Muscle layer of colon (tissue), 2 donors: ENCODE data around the gene DUS2.
A peak's percentile ranks its signal among the peaks of the same experiment; 100 is the strongest.

Experiments
- H3K27ac ChIP-seq: one replicate; pipeline ENCODE4 v1.7.0; 2013; ENCODE audit warnings: low read depth, mild to moderate bottlenecking, low read length, moderate library complexity
- H3K27me3 ChIP-seq, 2 donors: one replicate each; pipeline ENCODE4 v1.7.0; 2013; ENCODE audit warnings: low read length in 2 of 2, mild to moderate bottlenecking in 2 of 2; ENCODE audit not compliant: insufficient read depth in 2 of 2, control insufficient read depth in 1 of 2
- H3K36me3 ChIP-seq: one replicate; pipeline ENCODE4 v1.7.0; 2013; ENCODE audit warnings: mild to moderate bottlenecking, low read length; ENCODE audit not compliant: insufficient read depth
- H3K4me1 ChIP-seq: one replicate; pipeline ENCODE4 v1.7.0; 2013; ENCODE audit warnings: mild to moderate bottlenecking, low read length; ENCODE audit not compliant: insufficient read depth
- H3K4me3 ChIP-seq, 2 donors: one replicate each; pipeline ENCODE4 v1.7.0; 2013; ENCODE audit warnings: low read length in 2 of 2, low read depth in 1 of 2, mild to moderate bottlenecking in 1 of 2, moderate library complexity in 1 of 2
- H3K9ac ChIP-seq: one replicate; pipeline ENCODE4 v1.7.0; 2013; ENCODE audit warnings: low read length
- H3K9me3 ChIP-seq: one replicate; pipeline ENCODE4 v1.7.0; 2013; ENCODE audit warnings: mild to moderate bottlenecking, low read length
- donor health status: abdominal sarcoma.
- donor health status: Adenocarcinoma of cecum.

DUS2 gene

DNA sequence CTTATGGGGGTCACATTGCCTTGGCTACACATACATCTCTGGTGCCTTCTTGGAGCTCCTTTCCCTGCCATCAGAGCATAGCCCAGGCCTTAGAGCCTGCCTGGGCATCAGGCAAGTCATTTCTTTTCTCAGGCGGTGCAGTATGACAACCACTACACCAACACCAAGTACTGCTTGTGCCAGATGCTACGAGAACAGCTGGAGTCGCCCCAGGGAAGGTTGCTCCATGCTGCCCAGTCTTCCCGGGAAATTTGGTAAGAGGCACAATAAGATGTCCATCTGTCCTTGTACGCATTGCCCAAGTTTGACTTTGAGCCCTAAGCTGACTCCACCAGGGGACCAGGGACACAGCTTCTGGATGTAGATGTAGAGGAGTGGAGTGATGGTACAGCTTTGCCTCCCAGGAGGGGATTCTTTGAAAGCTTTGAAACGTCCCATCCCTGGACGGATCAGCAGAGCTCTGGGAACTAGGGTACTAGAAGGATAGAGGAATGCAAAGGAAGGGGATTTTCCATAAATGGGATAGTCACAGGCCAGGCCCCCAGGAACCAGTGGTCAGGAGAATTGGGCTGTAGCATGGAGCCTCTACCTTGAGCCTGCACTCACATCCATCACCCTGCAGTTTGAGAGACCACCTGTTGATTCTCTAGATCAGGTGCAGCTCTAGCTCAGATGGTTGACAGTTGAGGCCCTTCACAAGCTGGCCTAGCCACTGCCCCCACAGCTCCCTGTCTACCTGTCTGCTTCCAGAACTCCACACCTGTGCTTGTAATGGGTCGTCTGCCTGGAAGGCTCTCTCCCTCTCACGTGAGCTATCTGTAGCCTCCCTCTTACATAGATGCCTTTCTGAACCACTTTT, 51.0 kb downstream of the DUS2 start:
- H3K27ac ChIP-seq: no peak overlapping the region

DNA sequence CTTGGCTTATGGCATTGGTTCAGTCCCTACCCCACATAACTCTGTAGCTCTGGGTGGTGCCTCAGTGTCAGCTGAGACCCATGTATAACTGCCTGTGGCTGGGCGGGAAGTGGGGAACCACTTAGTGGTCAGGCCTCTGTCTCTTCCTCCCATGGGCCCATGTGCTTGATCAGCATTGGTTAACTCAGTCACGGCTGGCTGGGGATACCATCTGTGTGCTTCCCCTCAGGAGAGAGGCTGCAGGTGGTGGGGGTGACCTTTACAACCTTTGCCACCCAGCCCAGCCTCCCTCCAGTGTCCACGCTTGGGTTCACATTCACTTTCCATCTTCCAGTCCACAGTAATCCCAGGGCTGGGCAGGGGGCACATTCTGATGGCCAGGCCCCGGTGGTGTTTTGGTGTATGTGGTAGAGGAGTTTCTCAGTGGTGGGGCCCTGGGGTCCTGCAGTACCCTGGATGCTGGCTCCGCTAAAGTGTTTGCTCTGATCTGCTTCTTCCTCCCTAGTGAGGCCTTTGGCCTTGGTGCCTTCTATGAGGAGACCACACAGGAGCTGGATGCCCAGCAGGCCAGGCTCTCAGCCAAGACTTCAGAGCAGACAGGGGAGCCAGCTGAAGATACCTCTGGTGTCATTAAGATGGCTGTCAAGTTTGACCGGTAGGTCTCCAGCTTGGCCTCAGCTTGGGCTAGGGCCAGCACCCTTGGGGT, 51.9 kb downstream of the DUS2 start:
- Histone ChIP-seq H3K4me1 (peaks cover 16% of the 10 kb centered on the region), H3K4me3 (no peak overlapping the region), H3K36me3 (peaks cover 52% of the 10 kb centered on the region), H3K27ac (no peak overlapping the region), H3K9ac (no peak overlapping the region), H3K27me3 (no peaks in the 10 kb centered on the region), H3K9me3 (no peaks in the 10 kb centered on the region)

More for the DNA sequence above, 51.0 kb downstream of the DUS2 start:
- Histone ChIP-seq H3K9me3 (no peaks in the 10 kb centered on the region), H3K4me3 (no peak overlapping the region), H3K36me3 (peaks cover 52% of the 10 kb centered on the region), H3K27me3 (no peaks in the 10 kb centered on the region), H3K4me1 (peaks cover 7% of the 10 kb centered on the region), H3K9ac (no peak overlapping the region)

DNA sequence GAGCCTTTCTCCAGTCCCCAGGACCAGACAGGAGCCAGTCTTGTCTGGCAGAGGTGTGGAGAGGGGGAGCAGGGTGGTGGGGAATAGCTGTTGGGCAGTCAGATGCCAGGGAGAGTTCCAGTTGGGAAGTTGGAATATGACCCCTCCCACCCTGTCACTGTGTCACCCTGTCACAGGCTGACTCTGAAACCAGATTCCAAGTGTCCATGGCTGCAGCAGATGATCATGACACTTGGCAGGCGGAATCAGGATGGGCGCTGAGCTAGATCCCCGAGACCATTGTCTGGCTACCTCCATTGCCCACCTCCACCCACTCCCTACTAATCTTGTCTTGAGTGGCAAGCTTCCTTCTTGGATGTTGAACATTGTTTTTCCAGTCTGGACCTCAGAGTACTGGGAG, 52.9 kb downstream of the DUS2 start:
- Histone ChIP-seq H3K4me1 (peaks cover 21% of the 10 kb centered on the region), H3K36me3 (peaks cover 46% of the 10 kb centered on the region), H3K9ac (no peak overlapping the region), H3K9me3 (no peaks in the 10 kb centered on the region), H3K27ac (no peak overlapping the region), H3K27me3 (no peaks in the 10 kb centered on the region), H3K4me3 (no peak overlapping the region)

DNA sequence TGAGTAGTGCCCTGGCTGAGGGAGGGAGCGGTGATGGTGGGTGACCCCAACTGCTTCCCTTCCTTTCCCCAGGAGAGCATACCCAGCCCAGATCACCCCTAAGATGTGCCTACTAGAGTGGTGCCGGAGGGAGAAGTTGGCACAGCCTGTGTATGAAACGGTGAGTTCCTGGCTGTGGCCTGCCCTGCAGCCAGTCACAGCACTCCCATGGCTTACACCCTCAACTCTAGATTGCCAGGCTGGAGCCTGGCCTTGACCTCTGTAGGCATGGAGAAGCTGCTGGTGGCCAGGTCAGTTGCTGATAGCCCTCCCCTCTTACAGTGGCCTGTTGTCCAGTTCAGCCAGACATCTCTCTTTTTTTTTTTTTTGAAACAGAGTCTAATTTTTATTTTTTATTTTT, 53.5 kb downstream of the DUS2 start:
- no peak overlapping the region for H3K9ac ChIP-seq
- peaks cover 21% of the 10 kb centered on the region for H3K4me1 ChIP-seq
- H3K4me3 ChIP-seq: no peak overlapping the region
- peaks cover 41% of the 10 kb centered on the region for H3K36me3 ChIP-seq
- H3K27me3 ChIP-seq: no peaks in the 10 kb centered on the region
- no peak overlapping the region for H3K27ac ChIP-seq
- H3K9me3 ChIP-seq: no peaks in the 10 kb centered on the region

DNA sequence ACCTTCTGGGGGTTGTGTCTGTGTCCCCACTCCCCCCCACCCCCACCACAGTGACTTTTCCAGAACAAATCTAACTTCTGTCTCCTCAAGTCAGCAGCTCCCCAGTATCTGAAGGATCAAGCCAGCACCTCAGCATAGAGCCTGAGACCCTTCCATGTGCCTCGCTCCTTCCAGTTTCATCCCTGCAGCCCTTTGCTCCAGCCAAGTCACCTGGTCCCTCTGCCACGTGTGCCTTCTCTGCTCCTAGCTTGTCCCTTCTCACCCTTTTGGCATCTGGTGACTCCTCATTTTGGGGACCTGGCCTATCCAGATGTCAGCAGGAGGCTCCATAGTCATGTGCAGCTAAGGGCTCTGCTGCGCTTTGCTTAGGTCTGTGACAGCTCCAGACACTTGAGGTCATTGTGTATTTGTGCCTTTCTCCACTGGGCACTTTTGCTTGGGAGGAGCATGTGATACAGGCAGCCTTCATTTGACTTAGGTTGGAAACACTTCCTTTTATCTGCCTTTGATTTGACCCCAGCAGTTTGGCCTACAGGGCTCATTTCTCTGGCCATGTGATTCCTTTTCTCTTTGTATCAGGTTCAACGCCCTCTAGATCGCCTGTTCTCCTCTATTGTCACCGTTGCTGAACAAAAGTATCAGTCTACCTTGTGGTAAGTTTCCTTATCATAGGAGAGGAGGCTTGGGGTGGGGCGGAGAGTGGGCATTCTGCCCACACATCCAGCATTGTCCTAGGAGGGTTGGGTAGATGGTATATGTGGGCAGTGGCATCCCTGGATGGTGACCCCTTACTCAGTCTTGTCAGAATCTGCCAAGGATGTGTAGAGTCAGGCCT, 55.0 kb downstream of the DUS2 start:
- Histone ChIP-seq H3K9ac (no peak overlapping the region), H3K9me3 (no peaks in the 10 kb centered on the region), H3K27me3 (no peaks in the 10 kb centered on the region), H3K36me3 (peaks cover 40% of the 10 kb centered on the region), H3K4me3 (no peak overlapping the region), H3K4me1 (peaks cover 20% of the 10 kb centered on the region), H3K27ac (no peak overlapping the region)

GRCh38 chr16:68078701-68079375, 55.8 kb downstream of the DUS2 start:
- peaks cover 25% of the 10 kb centered on the region for H3K4me1 ChIP-seq
- H3K27me3 ChIP-seq: no peaks in the 10 kb centered on the region
- H3K4me3 ChIP-seq: no peak overlapping the region
- peak overlapping the region; percentile 1 for H3K27ac ChIP-seq
- H3K9me3 ChIP-seq: no peaks in the 10 kb centered on the region
- H3K9ac ChIP-seq: no peak overlapping the region
- H3K36me3 ChIP-seq: peaks cover 38% of the 10 kb centered on the region

DNA sequence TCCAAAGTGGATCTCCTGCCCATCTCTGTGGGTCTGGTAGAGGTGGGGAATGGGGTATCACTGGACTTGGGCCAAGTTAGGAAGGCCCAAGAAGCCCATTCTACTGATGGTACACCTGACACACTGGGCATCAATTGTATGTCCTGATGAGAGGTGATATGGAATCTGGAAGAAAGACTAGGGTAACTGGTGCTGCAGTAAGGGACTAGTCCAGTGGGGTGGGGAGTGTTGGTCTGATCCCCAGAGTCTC, 56.2 kb downstream of the DUS2 start:
- no peaks in the 10 kb centered on the region for H3K9me3 ChIP-seq
- H3K36me3 ChIP-seq: peaks cover 34% of the 10 kb centered on the region
- peaks cover 30% of the 10 kb centered on the region for H3K4me1 ChIP-seq
- no peaks in the 10 kb centered on the region for H3K27me3 ChIP-seq
- peak overlapping the region; percentile 1 for H3K27ac ChIP-seq
- no peak overlapping the region for H3K4me3 ChIP-seq
- no peak overlapping the region for H3K9ac ChIP-seq

GRCh38 chr16:68079626-68080344, 56.7 kb downstream of the DUS2 start:
- peak overlapping the region; percentile 1 for H3K27ac ChIP-seq
- no peak overlapping the region for H3K9ac ChIP-seq
- H3K9me3 ChIP-seq: no peaks in the 10 kb centered on the region
- H3K4me1 ChIP-seq: peaks cover 31% of the 10 kb centered on the region
- no peaks in the 10 kb centered on the region for H3K27me3 ChIP-seq
- no peak overlapping the region for H3K4me3 ChIP-seq
- H3K36me3 ChIP-seq: peaks cover 29% of the 10 kb centered on the region

DNA sequence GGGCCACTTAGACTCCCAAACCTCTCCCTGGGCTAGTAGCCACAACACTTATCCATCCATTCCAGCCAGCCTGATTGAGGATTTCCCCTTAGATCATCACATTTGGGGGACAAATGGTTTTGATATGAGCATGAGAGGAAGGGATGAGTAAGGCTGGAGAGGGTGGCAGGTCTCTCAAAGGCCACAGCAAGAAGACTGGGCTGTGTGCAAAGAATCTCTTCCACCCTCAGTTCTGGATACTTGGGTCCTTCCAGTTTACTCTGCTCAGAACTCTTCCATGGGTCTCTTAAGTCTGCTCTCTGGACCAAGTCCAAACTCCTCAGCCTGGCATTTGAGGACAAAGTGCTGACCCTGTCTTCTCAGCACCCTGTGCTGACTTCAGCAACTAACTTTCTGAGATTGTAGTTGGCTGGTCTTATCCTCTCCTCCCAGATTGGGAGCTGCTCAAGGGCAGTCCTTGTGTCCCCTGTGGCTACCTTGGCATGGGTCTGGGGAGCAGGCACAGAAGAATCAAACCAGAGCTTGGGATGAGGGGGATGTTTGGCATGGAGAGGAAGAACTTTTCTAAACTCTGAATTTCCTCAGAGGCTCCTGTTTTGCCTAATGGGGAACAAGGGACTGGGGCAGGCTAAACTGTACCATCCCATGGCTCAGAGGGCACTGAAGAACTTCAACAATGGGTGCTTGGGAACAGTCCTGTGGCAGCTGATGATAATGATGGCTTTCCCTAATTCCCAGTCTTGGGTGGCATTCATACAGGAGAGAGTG, 59.0 kb downstream of the DUS2 start:
- Histone ChIP-seq H3K27ac (no peak overlapping the region), H3K4me3 (no peak overlapping the region), H3K9me3 (no peaks in the 10 kb centered on the region), H3K4me1 (peaks cover 38% of the 10 kb centered on the region), H3K9ac (no peak overlapping the region), H3K36me3 (peaks cover 12% of the 10 kb centered on the region), H3K27me3 (no peaks in the 10 kb centered on the region)

GRCh38 chr16:68082629-68083238, 59.6 kb downstream of the DUS2 start:
- no peak overlapping the region for H3K27ac ChIP-seq
- no peak overlapping the region for H3K4me3 ChIP-seq
- no peak overlapping the region for H3K9ac ChIP-seq
- H3K27me3 ChIP-seq: no peaks in the 10 kb centered on the region
- H3K36me3 ChIP-seq: peaks cover 12% of the 10 kb centered on the region
- peaks cover 40% of the 10 kb centered on the region for H3K4me1 ChIP-seq
- no peaks in the 10 kb centered on the region for H3K9me3 ChIP-seq
